ENCODE measurements around the gene SMIM22. TPM values are rescaled to one million over a fixed set of nuclear protein-coding genes. Genes with fewer than 3 reads are reported as not detected.

SMIM22 gene
- total and polyA plus RNA-seq, 2 of the 8 experiments (the other 6 are each of a cell fraction or from before 2014, with no cell fraction given) = not detected

DNA sequence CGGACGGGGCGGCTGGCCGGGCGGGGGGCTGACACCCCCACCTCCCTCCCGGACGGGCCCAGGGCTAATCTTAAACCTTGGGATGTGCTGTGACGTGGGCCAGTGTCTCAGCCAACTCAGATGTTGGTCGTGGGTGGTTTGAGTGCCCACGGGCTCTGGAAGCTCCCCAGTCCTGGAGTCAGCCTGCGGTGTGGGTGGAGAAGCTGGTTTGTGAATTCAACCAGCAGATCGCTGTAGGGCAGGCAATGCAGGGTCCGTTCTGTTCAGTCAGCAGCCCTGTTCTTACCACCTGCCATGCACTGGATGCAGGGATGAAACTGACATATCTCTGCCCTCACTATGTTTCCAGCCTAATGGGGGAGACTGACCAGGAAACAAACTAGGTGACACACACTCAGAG is 20.2 kb upstream of the SMIM22 start:
- no peaks in the 10 kb centered on the region for H3K27me3 ChIP-seq (replicated peaks in 1 of 4; ENCODE audit: control insufficient read depth in 3 of 4, extremely low read depth in 1 of 4, insufficient read depth in 3 of 4, low read length in 3 of 4)
- H3K18ac ChIP-seq (ENCODE audit: extremely low read depth, low read length) = no peak overlapping the region
- no peak overlapping the region for H3K27ac ChIP-seq (ENCODE audit: low read depth, low read length)
- H2BK120ac ChIP-seq (replicated peaks; ENCODE audit: low read depth, low read length) = no peak overlapping the region
- no peak overlapping the region for H4K8ac ChIP-seq (ENCODE audit: extremely low read depth, insufficient read depth, low read length)
- no peak overlapping the region for H2BK5ac ChIP-seq (ENCODE audit: low read depth, low read length)
- peak overlapping the region; percentile 46; the same call in 1 of the 2 replicates for H2BK15ac ChIP-seq (ENCODE audit: low read length)
- H3K79me1 ChIP-seq (ENCODE audit: low read depth, low read length) = no peaks in the 10 kb centered on the region
- no peak overlapping the region for H4K5ac ChIP-seq (ENCODE audit: insufficient read length, low read depth, low read length)
- H2AFZ ChIP-seq (ENCODE audit: low read length) = no peak overlapping the region
- no peak overlapping the region for H3K14ac ChIP-seq (ENCODE audit: insufficient read length)
- no peak overlapping the region for H3K23ac ChIP-seq (ENCODE audit: insufficient read length)
- no peak overlapping the region for H3K4me2 ChIP-seq (ENCODE audit: insufficient read depth in 1 of 2, low read depth in 2 of 2, low read length in 2 of 2)
- H3K4ac ChIP-seq (replicated peaks; ENCODE audit: insufficient read length, low read depth, low read length) = no peak overlapping the region
- no peak overlapping the region for H2BK12ac ChIP-seq (ENCODE audit: low read depth, low read length)
- DNase-seq (ENCODE audit: low read depth in 1 of 2, low spot score in 2 of 2) (no peak), FAIRE-seq (no peak)
- H3K9me3 ChIP-seq (ENCODE audit: insufficient read depth in 2 of 2, low read depth in 1 of 2, low read length in 1 of 2) = no peaks in the 10 kb centered on the region
- no peak overlapping the region for H3K9ac ChIP-seq (replicated peaks in 1 of 4; ENCODE audit: extremely low read depth in 1 of 4, low read depth in 3 of 4, low read length in 3 of 4)
- no peak overlapping the region for H3K4me3 ChIP-seq (ENCODE audit: extremely low read depth in 1 of 4, insufficient read depth in 2 of 4, low read depth in 3 of 4, low read length in 4 of 4)
- H3K79me2 ChIP-seq (ENCODE audit: control insufficient read depth in 1 of 2, insufficient read depth in 2 of 2, low read length in 2 of 2) = no peaks in the 10 kb centered on the region
- TF ChIP-seq TBP (IDR thresholded peaks at IDR 0.05; ENCODE audit: low read depth, low read length) = no peak
- no peak for TF ChIP-seq USF2 (IDR thresholded peaks at IDR 0.05; ENCODE audit: low read length)
- no peak for TF ChIP-seq PHF8 (conservative IDR thresholded peaks at IDR 0.05; ENCODE audit: low read depth, low read length)
- no peak for TF ChIP-seq RFX5 (IDR thresholded peaks at IDR 0.05; ENCODE audit: borderline replicate concordance, low read depth, low read length)
- no peak for TF ChIP-seq ZNF274 (IDR thresholded peaks at IDR 0.05; ENCODE audit: borderline replicate concordance, extremely low read depth, low read length)
- TF ChIP-seq KDM5A (IDR thresholded peaks at IDR 0.05; ENCODE audit: low read length) = no peak
- TF ChIP-seq SAP30 (IDR thresholded peaks at IDR 0.05; ENCODE audit: insufficient read depth, insufficient replicate concordance, low read length) = no peak
- TF ChIP-seq SUZ12 (IDR thresholded peaks at IDR 0.05; ENCODE audit: low read length) = no peak
- TF ChIP-seq SRF (IDR thresholded peaks at IDR 0.05; ENCODE audit: low read depth, low read length) = no peak
- no peaks in the 10 kb centered on the region for H3K36me3 ChIP-seq (ENCODE audit: control insufficient read depth in 2 of 4, insufficient read depth in 4 of 4, low read length in 3 of 4)
- H2BK20ac ChIP-seq (ENCODE audit: low read length) = no peak overlapping the region
- ChIA-PET POLR2A (ENCODE audit: partially characterized antibody) (interaction anchor here (1.5 kb wide), 1 partner anchor 28 kb away, joined by 4 read pairs; the partner anchor contains the start of gene ROGDI), CTCF (ENCODE audit: partially characterized antibody) (no interaction called here)
- H3K23me2 ChIP-seq (ENCODE audit: low read depth, low read length) = 0 out of 2 replicates have a peak, but pooled peaks cover 2% of the 10 kb centered on the region
- no peaks in the 10 kb centered on the region for H3K4me1 ChIP-seq (replicated peaks in 1 of 4; ENCODE audit: control insufficient read depth in 3 of 4, insufficient read depth in 4 of 4, low read length in 3 of 4)
- 94% methylated on average over 6 of the region's 13 CpGs; no CpG with 5 or more reads in 1 of the 2 experiments for WGBS, 2 experiments (ENCODE audit: extremely low coverage in 1 of 2, insufficient coverage in 1 of 2, insufficient read length in 1 of 2, insufficient replicate concordance in 2 of 2, low coverage in 1 of 2, low lambda C conversion rate in 2 of 2, missing lambda C conversion rate in 1 of 2)
- no peak overlapping the region for H2AK5ac ChIP-seq (ENCODE audit: low read depth, low read length)
- no peak overlapping the region for H4K91ac ChIP-seq (replicated peaks; ENCODE audit: insufficient read length, low read length)
- H4K20me1 ChIP-seq (replicated peaks in 1 of 2; ENCODE audit: control insufficient read depth in 1 of 2, insufficient read depth in 2 of 2, low read length in 2 of 2) = no peaks in the 10 kb centered on the region
- no peak overlapping the region for H3K56ac ChIP-seq (replicated peaks; ENCODE audit: insufficient read length, low read depth, low read length)

Measured in H1 (cell line).